BLaER1 treated with 17β-estradiol and CSF1 and Interleukin-3, amounts not matched to agents 10 nM and 100 nM (cell line): ENCODE data around the gene TOMM6.
A peak's percentile ranks its signal among the peaks of the same experiment; 100 is the strongest.

Source experiments
- H3K27ac ChIP-seq, 11 experiments: shearing (Covaris generic); formaldehyde crosslinking; 2 replicates each; pipeline ENCODE4 v1.8.1; 2022
- H3K27me3 ChIP-seq, 11 experiments: shearing (Covaris generic); formaldehyde crosslinking; 2 replicates each; pipeline ENCODE4 v1.8.1; 2022
- H3K36me3 ChIP-seq, 11 experiments: shearing (Covaris generic); formaldehyde crosslinking; 2 replicates each; pipeline ENCODE4 v1.8.1; 2022
- H3K4me1 ChIP-seq, 10 experiments: shearing (Covaris generic); formaldehyde crosslinking; 2 replicates each; pipeline ENCODE4 v1.8.1; 2022
- H3K4me2 ChIP-seq, 11 experiments: shearing (Covaris generic); formaldehyde crosslinking; 2 replicates each; pipeline ENCODE4 v1.8.1; 2022
- H3K4me3 ChIP-seq, 10 experiments: shearing (Covaris generic); formaldehyde crosslinking; 2 replicates each; pipeline ENCODE4 v1.8.1; 2022
- H3K9ac ChIP-seq, 11 experiments: shearing (Covaris generic); formaldehyde crosslinking; 2 replicates each; pipeline ENCODE4 v1.8.1; 2022
- H3K9me3 ChIP-seq, 11 experiments: shearing (Covaris generic); formaldehyde crosslinking; replicated peaks in 1 of 11; 2 replicates each; pipeline ENCODE4 v1.8.1; 2022
- H4K20me1 ChIP-seq, 11 experiments: shearing (Covaris generic); formaldehyde crosslinking; 2 replicates each; pipeline ENCODE4 v1.8.1; 2022
- Cebpa-rat ChIP-seq, 11 experiments: shearing (Covaris generic); IDR thresholded peaks; 2 replicates each; pipeline ENCODE4 v1.8.1; 2022

The TOMM6 gene

DNA sequence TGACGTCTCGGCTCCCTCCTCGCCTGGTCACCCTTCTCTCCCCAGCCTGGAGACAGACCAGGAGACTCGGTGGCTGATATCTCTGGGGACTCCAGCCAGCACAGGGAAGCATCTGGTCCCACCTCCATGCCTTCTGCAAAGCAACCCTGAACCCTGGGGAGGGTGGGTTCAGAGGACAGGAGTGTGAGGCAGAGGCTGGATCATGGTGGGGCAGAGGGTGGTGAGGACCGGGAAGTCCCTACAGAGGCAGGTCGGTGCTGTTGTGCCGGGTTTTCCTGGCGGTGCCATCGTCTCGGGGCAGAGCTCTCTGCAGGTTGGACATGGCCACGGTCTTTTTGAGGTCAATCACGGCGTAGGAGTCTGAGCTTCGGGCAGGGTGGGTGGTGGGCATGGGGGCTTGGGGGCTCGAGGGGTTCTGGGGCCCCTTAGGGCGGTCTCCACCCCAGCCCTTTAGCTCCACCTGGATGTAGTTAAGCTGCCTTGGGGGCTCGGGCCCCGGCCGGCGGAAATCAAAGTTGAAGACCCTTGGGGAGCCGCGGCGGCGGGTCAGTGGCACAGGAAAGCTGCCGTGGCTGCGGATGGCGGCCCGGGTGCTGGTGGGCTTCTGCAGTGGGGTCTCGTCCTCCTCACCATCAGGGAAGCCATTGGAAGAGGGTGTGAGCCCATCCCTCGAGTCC is 17.0 kb upstream of the TOMM6 start:
- H3K9me3 ChIP-seq, result no peaks in the 10 kb centered on the region
- H4K20me1 ChIP-seq, result peaks cover 0 to 5% (median 0%) of the 10 kb centered on the region in 11 experiments; a peak in 3 of 22 replicates
- no peak overlapping the region for H3K27ac ChIP-seq
- H3K4me3 ChIP-seq, result no peak overlapping the region
- H3K27me3 ChIP-seq, result no peaks in the 10 kb centered on the region
- no peak overlapping the region for H3K4me2 ChIP-seq
- H3K9ac ChIP-seq, result no peak overlapping the region; a peak in 1 of 22 replicates
- no peak for TF ChIP-seq Cebpa-rat (IDR thresholded peaks at IDR 0.05)
- peaks cover 12 to 31% (median 24%) of the 10 kb centered on the region in 10 experiments for H3K4me1 ChIP-seq
- H3K36me3 ChIP-seq, result peaks cover 46 to 62% (median 52%) of the 10 kb centered on the region in 11 experiments

DNA sequence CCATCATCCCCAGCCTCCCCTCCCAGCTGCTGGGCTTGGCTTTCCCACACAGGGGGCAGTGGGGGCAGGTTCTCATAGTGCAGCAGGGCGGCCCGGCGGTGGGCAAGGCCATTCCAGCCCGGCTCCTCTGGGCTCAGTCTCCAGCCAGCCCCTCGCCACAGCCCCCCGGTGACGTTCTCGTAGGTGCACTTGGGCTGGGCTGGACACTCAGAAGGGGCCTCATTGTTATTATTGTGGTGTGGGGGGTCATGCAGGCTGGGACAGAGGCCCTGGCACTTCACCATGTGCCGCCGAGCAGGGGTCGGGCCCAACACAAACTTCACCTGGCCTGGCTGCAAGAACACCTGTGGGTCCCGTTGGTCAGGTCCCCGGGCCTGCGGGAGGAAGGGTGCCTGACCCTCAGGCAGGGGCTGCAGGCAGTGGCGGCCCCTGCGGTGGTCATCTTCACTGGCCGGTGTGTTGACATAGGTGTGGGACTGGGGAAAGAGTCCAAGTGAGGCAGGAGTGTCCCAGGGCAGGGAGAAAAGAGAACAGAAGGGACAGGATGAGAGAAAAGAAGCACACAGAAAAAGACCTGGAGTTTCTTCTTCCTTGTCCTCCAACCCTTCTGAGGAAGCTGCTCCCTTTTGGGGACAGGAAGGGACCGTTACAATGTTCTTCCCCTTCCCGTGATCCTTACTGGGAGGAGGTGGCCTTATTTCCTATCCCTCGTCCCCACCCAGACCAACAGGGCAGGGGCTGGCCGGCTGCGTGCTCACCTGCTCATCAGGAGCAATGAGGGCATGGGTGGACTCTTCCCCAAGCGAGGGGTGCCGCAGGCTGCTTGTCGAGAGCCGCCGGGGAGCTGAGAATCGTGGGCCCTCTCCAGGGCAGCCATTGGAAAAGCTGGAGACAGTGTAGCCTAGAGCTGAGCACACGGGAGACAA is 16.2 kb upstream of the TOMM6 start:
- TF ChIP-seq Cebpa-rat (IDR thresholded peaks at IDR 0.05), result no peak
- no peak overlapping the region for H3K4me3 ChIP-seq

DNA sequence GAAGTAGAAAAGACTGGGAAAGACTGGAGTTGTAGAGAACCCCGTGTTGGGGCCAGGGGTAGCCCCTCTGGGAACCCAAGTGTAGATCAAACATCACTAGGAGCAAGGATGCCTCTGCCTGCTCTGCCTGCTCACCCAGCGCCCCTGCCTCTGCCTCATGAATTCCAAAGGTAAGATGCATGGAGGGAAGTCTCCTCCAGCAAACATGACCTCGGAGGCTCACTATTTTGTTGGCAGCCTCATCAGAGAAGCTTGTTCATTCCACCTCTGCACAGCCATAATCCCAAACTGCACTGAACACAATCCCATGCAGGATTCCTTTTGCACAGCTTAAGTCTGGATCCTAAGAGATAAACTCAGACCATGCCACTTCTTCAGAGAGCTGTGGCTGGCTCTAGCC is 12.7 kb upstream of the TOMM6 start:
- no peak overlapping the region for H3K4me2 ChIP-seq
- H3K4me3 ChIP-seq, result no peak overlapping the region
- H3K9me3 ChIP-seq, result no peaks in the 10 kb centered on the region
- H3K9ac ChIP-seq, result 0 out of 22 replicates have a peak overlapping the region, but pooled peaks of 1 of the 11 experiments have one; percentile 13
- peaks cover 24 to 34% (median 28%) of the 10 kb centered on the region in 10 experiments for H3K4me1 ChIP-seq
- TF ChIP-seq Cebpa-rat (IDR thresholded peaks at IDR 0.05), result no peak
- peaks cover 46 to 65% (median 56%) of the 10 kb centered on the region in 11 experiments for H3K36me3 ChIP-seq
- no peak overlapping the region for H3K27ac ChIP-seq
- H3K27me3 ChIP-seq, result no peaks in the 10 kb centered on the region
- H4K20me1 ChIP-seq, result peaks cover 0 to 7% (median 0%) of the 10 kb centered on the region in 11 experiments; a peak in 3 of 22 replicates

More for the DNA sequence above, 16.2 kb upstream of the TOMM6 start:
- peaks cover 16 to 31% (median 24%) of the 10 kb centered on the region in 10 experiments for H3K4me1 ChIP-seq
- H3K36me3 ChIP-seq, result peaks cover 46 to 64% (median 54%) of the 10 kb centered on the region in 11 experiments
- H3K9ac ChIP-seq, result no peak overlapping the region
- H3K9me3 ChIP-seq, result no peaks in the 10 kb centered on the region
- no peak overlapping the region for H3K27ac ChIP-seq
- H3K4me2 ChIP-seq, result no peak overlapping the region
- H4K20me1 ChIP-seq, result peaks cover 0 to 7% (median 0%) of the 10 kb centered on the region in 11 experiments; a peak in 3 of 22 replicates
- no peaks in the 10 kb centered on the region for H3K27me3 ChIP-seq

DNA sequence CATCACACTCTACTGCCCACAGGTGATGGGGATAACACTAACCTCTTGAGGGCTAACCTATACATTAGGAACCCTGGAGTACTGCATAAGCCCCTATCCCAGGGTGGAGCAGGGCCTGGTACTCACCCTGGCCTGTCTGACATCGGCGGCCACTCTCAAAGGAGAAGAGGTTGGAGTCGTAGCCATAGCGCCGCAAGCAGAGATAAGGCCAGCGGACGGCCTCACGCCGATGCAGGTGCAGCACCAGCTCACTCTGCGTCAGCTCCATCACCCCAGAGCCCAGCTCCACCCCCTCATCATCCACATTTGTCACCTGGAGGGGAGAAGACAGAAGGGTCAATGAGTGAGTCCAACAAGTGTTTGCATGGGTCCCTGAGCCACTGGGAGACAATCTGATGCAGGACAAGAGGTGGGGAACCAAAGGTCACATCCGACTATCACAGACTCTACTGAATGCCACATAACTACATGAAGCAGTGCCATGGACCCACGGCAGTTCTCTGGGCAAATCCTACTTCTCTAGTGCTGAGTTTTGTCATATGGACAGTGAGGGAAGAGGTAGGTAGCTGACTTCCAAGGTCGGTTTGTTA is 12.1 kb upstream of the TOMM6 start:
- Histone ChIP-seq H3K36me3 (peaks cover 43 to 62% (median 52%) of the 10 kb centered on the region in 11 experiments), H3K4me3 (no peak overlapping the region), H3K9me3 (no peaks in the 10 kb centered on the region), H3K4me2 (no peak overlapping the region), H3K27me3 (no peaks in the 10 kb centered on the region), H3K27ac (no peak overlapping the region), H3K4me1 (peaks cover 22 to 34% (median 27%) of the 10 kb centered on the region in 10 experiments), H3K9ac (0 out of 22 replicates have a peak overlapping the region, but pooled peaks of 1 of the 11 experiments have one; percentile 13), H4K20me1 (peaks cover 0 to 7% (median 0%) of the 10 kb centered on the region in 11 experiments; a peak in 3 of 22 replicates)
- no peak for TF ChIP-seq Cebpa-rat (IDR thresholded peaks at IDR 0.05)

DNA sequence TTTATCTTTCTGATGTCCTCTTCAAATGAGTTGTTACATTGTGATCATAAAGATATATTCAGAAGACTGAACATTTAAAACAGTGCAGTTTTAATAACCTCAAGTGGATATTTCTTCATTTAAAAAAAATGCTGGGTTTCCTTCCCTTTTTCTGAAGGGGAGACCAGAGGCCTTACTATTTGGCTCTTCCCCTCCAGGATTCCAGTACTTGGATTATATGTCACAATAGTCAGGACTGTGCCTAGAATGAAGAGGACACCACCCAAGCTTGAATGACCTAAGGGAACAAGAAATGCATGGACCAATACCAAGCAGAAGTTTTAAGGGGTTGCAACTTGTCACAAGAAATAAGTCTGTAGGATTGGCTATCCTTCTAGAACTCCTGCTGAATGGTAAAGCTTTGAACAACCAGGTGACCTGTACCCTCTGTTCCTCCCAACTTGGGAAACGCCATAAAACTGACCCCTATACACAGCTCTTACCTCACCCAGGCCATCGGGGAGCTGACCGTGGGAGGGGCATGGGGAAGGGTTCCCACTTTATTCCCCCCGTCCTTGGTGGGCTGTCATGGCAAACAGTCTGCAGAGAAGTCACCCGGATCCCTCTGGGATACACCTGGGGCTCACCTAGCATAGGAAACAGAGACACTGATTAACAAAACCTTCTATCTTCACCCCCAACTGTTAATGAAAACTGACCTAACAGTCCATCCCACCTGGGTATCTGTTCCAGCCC is 9.8 kb upstream of the TOMM6 start:
- no peak overlapping the region for H3K4me3 ChIP-seq
- H3K4me1 ChIP-seq, result peaks cover 35 to 48% (median 40%) of the 10 kb centered on the region in 10 experiments
- no peaks in the 10 kb centered on the region for H3K9me3 ChIP-seq
- H4K20me1 ChIP-seq, result peaks cover 0 to 7% (median 0%) of the 10 kb centered on the region in 11 experiments; a peak in 2 of 22 replicates
- H3K9ac ChIP-seq, result peak overlapping the region in 9 of 11 experiments; percentile 1 to 83 (median 32); a peak in 8 of 22 replicates
- peak overlapping the region in 9 of 11 experiments; percentile 8 to 99 (median 96); a peak in 14 of 22 replicates for H3K4me2 ChIP-seq
- H3K27ac ChIP-seq, result 0 out of 22 replicates have a peak overlapping the region, but pooled peaks of 3 of the 11 experiments have one; percentile 2 to 22 (median 18)
- peaks cover 20 to 39% (median 30%) of the 10 kb centered on the region in 11 experiments for H3K36me3 ChIP-seq
- H3K27me3 ChIP-seq, result peaks cover 0 to 7% (median 0%) of the 10 kb centered on the region in 11 experiments; a peak in 3 of 22 replicates
- no peak for TF ChIP-seq Cebpa-rat (IDR thresholded peaks at IDR 0.05)

DNA sequence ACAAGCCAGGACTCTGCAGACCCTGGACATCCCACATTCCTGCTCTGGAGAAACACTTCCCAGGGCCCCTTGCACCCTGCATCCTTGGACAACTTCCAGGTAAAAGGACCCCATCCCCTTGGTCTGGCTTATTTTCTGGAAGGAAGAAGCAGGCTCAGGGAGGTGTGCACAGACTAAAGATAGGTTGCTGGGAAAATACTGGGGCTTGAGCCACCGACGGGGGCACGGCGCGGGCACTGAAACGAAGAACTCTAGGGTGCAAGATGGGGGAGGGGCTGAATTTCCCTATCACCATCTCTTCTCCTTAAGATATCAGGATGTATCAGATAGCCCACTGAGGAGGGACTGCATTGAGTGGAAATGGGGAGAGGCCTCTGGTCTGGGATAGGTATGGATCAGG is 8.6 kb upstream of the TOMM6 start:
- Histone ChIP-seq H3K9ac (peak overlapping the region; percentile 73 to 84 (median 82)), H4K20me1 (peaks cover 0 to 7% (median 0%) of the 10 kb centered on the region in 11 experiments; a peak in 2 of 22 replicates), H3K36me3 (peaks cover 13 to 30% (median 23%) of the 10 kb centered on the region in 11 experiments), H3K4me1 (peaks cover 35 to 50% (median 41%) of the 10 kb centered on the region in 10 experiments), H3K4me3 (peak overlapping the region; percentile 67 to 79 (median 73)), H3K9me3 (no peaks in the 10 kb centered on the region), H3K4me2 (peak overlapping the region; percentile 93 to 99 (median 97)), H3K27ac (peak overlapping the region in 4 of 11 experiments; percentile 49 to 73 (median 64); a peak in 4 of 22 replicates), H3K27me3 (peaks cover 0 to 7% (median 0%) of the 10 kb centered on the region in 11 experiments; a peak in 3 of 22 replicates)
- TF ChIP-seq Cebpa-rat (IDR thresholded peaks at IDR 0.05), result no peak

DNA sequence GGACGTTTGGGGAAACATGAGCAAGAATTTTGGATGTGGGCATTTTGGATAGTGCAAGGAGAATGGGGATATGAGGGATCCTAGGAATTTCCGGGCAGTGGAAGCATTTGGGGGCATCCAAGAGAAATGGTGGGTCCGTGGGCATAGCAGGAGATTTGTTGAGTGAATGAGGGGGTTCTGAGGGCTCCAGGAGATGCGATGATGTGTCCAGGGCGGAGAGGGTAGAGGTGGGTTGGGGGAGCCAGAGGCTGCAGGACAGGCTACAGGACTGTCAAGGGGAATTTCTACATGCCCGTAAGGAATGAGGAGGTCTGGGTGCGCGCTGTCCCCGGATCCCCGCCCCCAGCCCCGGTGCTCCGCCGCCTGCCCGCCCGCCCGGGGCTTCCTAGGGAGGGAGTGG is 8.2 kb upstream of the TOMM6 start:
- TF ChIP-seq Cebpa-rat (IDR thresholded peaks at IDR 0.05), result no peak
- H3K4me2 ChIP-seq, result peak overlapping the region; percentile 93 to 99 (median 97)
- H3K27me3 ChIP-seq, result peaks cover 0 to 7% (median 0%) of the 10 kb centered on the region in 11 experiments; a peak in 3 of 22 replicates
- H3K4me1 ChIP-seq, result peaks cover 35 to 55% (median 45%) of the 10 kb centered on the region in 10 experiments
- H3K9ac ChIP-seq, result peak overlapping the region; percentile 73 to 84 (median 82)
- peaks cover 0 to 7% (median 0%) of the 10 kb centered on the region in 11 experiments; a peak in 2 of 22 replicates for H4K20me1 ChIP-seq
- H3K4me3 ChIP-seq, result peak overlapping the region; percentile 67 to 79 (median 73)
- H3K27ac ChIP-seq, result peak overlapping the region; percentile 37 to 75 (median 60); a peak in 19 of 22 replicates
- no peaks in the 10 kb centered on the region for H3K9me3 ChIP-seq
- H3K36me3 ChIP-seq, result peaks cover 12 to 25% (median 19%) of the 10 kb centered on the region in 11 experiments
